Measurements from ENCODE around the gene WDR36. TPM values are rescaled to one million over a fixed set of nuclear protein-coding genes. Genes with fewer than 3 reads are reported as not detected.

The WDR36 gene
- total RNA-seq, 1 donor from 2014 or later, result 23.5 TPM

DNA sequence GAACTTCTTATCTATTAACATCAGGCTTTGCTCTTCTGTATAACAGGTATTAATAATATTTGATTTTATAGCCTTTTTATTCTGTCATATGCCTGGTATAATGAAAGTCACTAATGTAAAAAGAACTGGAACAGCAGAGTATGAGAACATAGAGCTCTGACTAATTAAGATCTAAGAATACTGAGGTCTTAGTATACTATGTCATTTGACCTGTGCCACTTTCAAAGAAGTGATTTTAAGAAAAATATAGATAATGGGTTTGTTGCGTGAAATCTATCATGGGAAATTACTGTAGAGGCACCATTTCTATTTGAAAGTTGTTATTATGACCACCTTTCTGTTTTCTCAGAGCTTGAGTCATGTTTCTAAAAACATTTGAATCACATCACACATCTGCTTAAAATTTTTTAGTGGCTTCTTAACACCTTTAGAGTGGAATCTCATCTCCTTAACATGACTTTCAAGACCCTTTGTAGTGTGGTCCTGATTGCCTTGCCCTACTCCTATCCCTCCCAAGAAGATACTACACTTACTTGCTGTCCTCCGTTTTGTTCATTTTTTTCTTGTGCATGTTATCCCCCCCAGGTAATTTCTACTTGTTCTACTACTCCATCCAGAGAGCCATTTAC, 14.3 kb downstream of the WDR36 start:
- TF ChIP-seq CTCF (IDR thresholded peaks at IDR 0.05), result no peak
- Mint-ChIP-seq H3K27ac (ENCODE audit: unreplicated experiment) (no peak overlapping the region), H3K36me3 (ENCODE audit: unreplicated experiment) (peaks cover 60% of the 10 kb centered on the region), H3K27me3 (ENCODE audit: unreplicated experiment) (no peaks in the 10 kb centered on the region), H3K4me1 (ENCODE audit: unreplicated experiment) (no peaks in the 10 kb centered on the region), H3K4me3 (ENCODE audit: unreplicated experiment) (no peak overlapping the region), H3K9me3 (ENCODE audit: unreplicated experiment) (no peaks in the 10 kb centered on the region)
- DNase-seq (ENCODE audit: extremely low spot score, unreplicated experiment), result no peak

GRCh38 chr5:111107371-111107770, 15.2 kb downstream of the WDR36 start:
- Mint-ChIP-seq H3K36me3 (ENCODE audit: unreplicated experiment) (peaks cover 63% of the 10 kb centered on the region), H3K27ac (ENCODE audit: unreplicated experiment) (no peak overlapping the region), H3K9me3 (ENCODE audit: unreplicated experiment) (no peaks in the 10 kb centered on the region), H3K4me3 (ENCODE audit: unreplicated experiment) (no peak overlapping the region), H3K4me1 (ENCODE audit: unreplicated experiment) (no peaks in the 10 kb centered on the region), H3K27me3 (ENCODE audit: unreplicated experiment) (no peaks in the 10 kb centered on the region)
- TF ChIP-seq CTCF (IDR thresholded peaks at IDR 0.05), result no peak
- no peak for DNase-seq (ENCODE audit: extremely low spot score, unreplicated experiment)

DNA sequence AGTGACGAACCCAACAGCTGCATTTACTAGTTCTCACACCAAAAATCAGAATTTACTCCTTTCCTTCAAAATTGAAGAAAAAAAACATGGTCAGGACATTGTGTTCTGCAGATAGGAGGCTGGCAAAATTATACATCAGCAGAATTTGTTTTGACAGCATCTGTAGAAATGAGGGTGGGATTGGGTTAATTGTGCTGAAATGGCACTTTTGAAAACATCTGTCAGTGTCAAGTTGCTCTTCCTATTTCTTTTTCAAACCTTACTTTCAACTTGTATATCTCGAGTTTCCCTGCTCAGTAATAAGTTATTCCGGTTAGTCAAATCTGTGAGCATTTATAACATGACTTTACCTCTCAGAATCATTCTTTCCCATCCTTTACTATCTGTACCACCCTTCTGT, 19.8 kb downstream of the WDR36 start:
- no peak for TF ChIP-seq CTCF (IDR thresholded peaks at IDR 0.05)
- H3K9me3 Mint-ChIP-seq (ENCODE audit: unreplicated experiment), result no peaks in the 10 kb centered on the region
- no peaks in the 10 kb centered on the region for H3K4me1 Mint-ChIP-seq (ENCODE audit: unreplicated experiment)
- no peaks in the 10 kb centered on the region for H3K27me3 Mint-ChIP-seq (ENCODE audit: unreplicated experiment)
- H3K4me3 Mint-ChIP-seq (ENCODE audit: unreplicated experiment), result no peak overlapping the region
- DNase-seq (ENCODE audit: extremely low spot score, unreplicated experiment), result no peak
- peaks cover 40% of the 10 kb centered on the region for H3K36me3 Mint-ChIP-seq (ENCODE audit: unreplicated experiment)
- H3K27ac Mint-ChIP-seq (ENCODE audit: unreplicated experiment), result no peak overlapping the region

DNA sequence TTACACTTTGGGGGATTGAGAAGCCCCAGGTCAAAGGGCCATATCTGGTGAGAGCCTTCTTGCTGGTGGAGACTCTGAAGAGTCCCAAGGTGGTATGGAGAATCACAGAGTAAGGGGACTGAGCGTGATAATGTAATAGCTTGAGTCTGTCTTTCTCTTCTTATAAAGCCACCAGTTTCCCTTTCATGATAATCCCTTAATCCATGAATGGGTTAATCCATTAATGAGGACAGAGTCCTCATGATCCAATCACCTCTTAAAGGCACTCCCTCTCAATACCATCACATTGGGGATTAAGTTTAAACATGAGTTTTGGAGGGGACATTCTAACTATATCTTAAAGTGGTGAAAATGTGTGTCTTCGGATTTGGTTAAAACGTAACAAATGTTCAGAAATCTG, 21.5 kb downstream of the WDR36 start:
- no peaks in the 10 kb centered on the region for H3K27me3 Mint-ChIP-seq (ENCODE audit: unreplicated experiment)
- DNase-seq (ENCODE audit: extremely low spot score, unreplicated experiment), result no peak
- no peak overlapping the region for H3K4me3 Mint-ChIP-seq (ENCODE audit: unreplicated experiment)
- no peak overlapping the region for H3K27ac Mint-ChIP-seq (ENCODE audit: unreplicated experiment)
- no peaks in the 10 kb centered on the region for H3K9me3 Mint-ChIP-seq (ENCODE audit: unreplicated experiment)
- H3K36me3 Mint-ChIP-seq (ENCODE audit: unreplicated experiment), result peaks cover 29% of the 10 kb centered on the region
- H3K4me1 Mint-ChIP-seq (ENCODE audit: unreplicated experiment), result no peaks in the 10 kb centered on the region
- no peak for TF ChIP-seq CTCF (IDR thresholded peaks at IDR 0.05)

DNA sequence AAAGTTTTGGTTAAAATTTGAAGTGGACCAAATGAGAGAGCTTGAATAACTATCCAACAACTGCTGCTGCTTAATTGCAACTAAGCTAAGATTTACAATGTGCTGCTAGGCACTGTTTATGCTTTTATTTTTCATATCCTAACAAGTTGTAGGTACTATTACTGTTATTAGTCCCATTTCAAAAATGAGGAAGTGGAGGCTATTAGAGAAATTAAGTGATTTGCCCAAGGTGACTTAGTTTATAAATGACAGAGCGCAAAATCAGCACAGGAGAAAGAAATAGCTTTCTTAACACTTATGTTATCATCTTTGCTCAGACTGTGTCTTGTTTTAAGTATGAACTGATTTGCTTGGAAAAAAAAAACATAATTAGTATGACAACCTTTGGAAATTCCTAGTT, 23.1 kb downstream of the WDR36 start:
- Mint-ChIP-seq H3K9me3 (ENCODE audit: unreplicated experiment) (no peaks in the 10 kb centered on the region), H3K36me3 (ENCODE audit: unreplicated experiment) (peaks cover 31% of the 10 kb centered on the region), H3K4me1 (ENCODE audit: unreplicated experiment) (no peaks in the 10 kb centered on the region), H3K4me3 (ENCODE audit: unreplicated experiment) (no peak overlapping the region), H3K27me3 (ENCODE audit: unreplicated experiment) (no peaks in the 10 kb centered on the region), H3K27ac (ENCODE audit: unreplicated experiment) (no peak overlapping the region)
- no peak for DNase-seq (ENCODE audit: extremely low spot score, unreplicated experiment)
- TF ChIP-seq CTCF (IDR thresholded peaks at IDR 0.05), result no peak

Measured in osteocyte (in vitro differentiated cells).